Ovary (tissue), 3 donors: ENCODE measurements around the gene CCDC13.

Source experiments
- CTCF ChIP-seq, 3 donors: fragments of 450-650 bp in 2 of 3; fragments of 200-600 bp in 1 of 3; IDR thresholded peaks; one replicate each; pipeline versions ENCODE4 v1.5.1 to v1.8.0; 2016 to 2022; ENCODE audit warnings: antibody characterized with exemption in 3 of 3, mild to moderate bottlenecking in 1 of 3
- POLR2A ChIP-seq: fragments of 450-650 bp; IDR thresholded peaks from one replicate; pipeline ENCODE4 v1.6.1; 2017; ENCODE audit warnings: antibody characterized with exemption, mild to moderate bottlenecking, moderate library complexity
- donor health status: DM: no; HTN: no; CAD: no.

- no peak for TF ChIP-seq CTCF (IDR thresholded peaks at IDR 0.05)
- no peak for TF ChIP-seq POLR2A
Measured at GRCh38 chr3:42728668-42729364, 44.2 kb downstream of the CCDC13 start.
